Effector memory CD8-positive, alpha-beta T cell (primary cell): Measurements from ENCODE around the gene MAP3K6.

Source experiments
- ATAC-seq: fragments of 150-1000 bp; cut with Tn5 transposase; replicated peaks from 2 replicates; pipeline ENCODE4 v1.10.0; 2021; ENCODE audit warnings: mild to moderate bottlenecking, moderate library complexity
- DNase-seq, 3 experiments: peaks; one replicate each; pipeline ENCODE4 v3.0.0; 2021
- H3K27ac Mint-ChIP-seq, 2 donors: one replicate each; pipeline ENCODE4 v1.8.0; 2022; ENCODE audit warnings: mild to moderate bottlenecking in 2 of 2, mixed read lengths in 2 of 2, moderate library complexity in 2 of 2
- H3K27me3 Mint-ChIP-seq, 2 donors: one replicate each; pipeline ENCODE4 v1.8.0; 2022; ENCODE audit warnings: mixed read lengths in 2 of 2
- H3K36me3 Mint-ChIP-seq: one replicate; pipeline ENCODE4 v1.8.0; 2022; ENCODE audit warnings: mild to moderate bottlenecking, moderate library complexity, mixed read lengths; ENCODE audit not compliant: insufficient read depth
- H3K4me1 Mint-ChIP-seq, 2 donors: one replicate each; pipeline ENCODE4 v1.8.0; 2022; ENCODE audit warnings: low read depth in 2 of 2, mixed read lengths in 2 of 2
- H3K4me3 Mint-ChIP-seq, 2 donors: one replicate each; pipeline ENCODE4 v1.8.0; 2022; ENCODE audit warnings: mild to moderate bottlenecking in 2 of 2, mixed read lengths in 2 of 2, moderate library complexity in 2 of 2
- H3K9me3 Mint-ChIP-seq, 2 donors: one replicate each; pipeline ENCODE4 v1.8.0; 2022; ENCODE audit warnings: mixed read lengths in 2 of 2

Gene MAP3K6

GRCh38 chr1:27361553-27361952 is 5.2 kb downstream of the MAP3K6 start:
- no peak for DNase-seq
- no peaks in the 10 kb centered on the region for H3K9me3 Mint-ChIP-seq

GRCh38 chr1:27361044-27361402 is 5.7 kb downstream of the MAP3K6 start:
- H3K4me1 Mint-ChIP-seq, result peaks cover 30 to 62% of the 10 kb centered on the region in 2 donors
- H3K27ac Mint-ChIP-seq, result no peak overlapping the region

More at GRCh38 chr1:27361553-27361952, 5.2 kb downstream of the MAP3K6 start:
- Mint-ChIP-seq H3K27me3 (no peaks in the 10 kb centered on the region), H3K27ac (peak overlapping the region in 1 of 2 donors; percentile 41), H3K4me3 (peak overlapping the region; percentile 65 to 84), H3K36me3 (peaks cover 25% of the 10 kb centered on the region), H3K4me1 (peaks cover 30 to 57% of the 10 kb centered on the region in 2 donors)
- ATAC-seq, result no peak

GRCh38 chr1:27360159-27361043 is 6.4 kb downstream of the MAP3K6 start:
- peak overlapping the region; percentile 65 to 84 for H3K4me3 Mint-ChIP-seq
- no peaks in the 10 kb centered on the region for H3K27me3 Mint-ChIP-seq
- ATAC-seq, result peak; percentile 15
- peaks cover 24% of the 10 kb centered on the region for H3K36me3 Mint-ChIP-seq
- peak overlapping the region; percentile 57 to 74 for H3K27ac Mint-ChIP-seq
- no peaks in the 10 kb centered on the region for H3K9me3 Mint-ChIP-seq
- peak in 2 of 3 experiments; percentile 44 to 45 for DNase-seq
- H3K4me1 Mint-ChIP-seq, result peaks cover 27 to 64% of the 10 kb centered on the region in 2 donors

More at GRCh38 chr1:27361044-27361402, 5.7 kb downstream of the MAP3K6 start:
- Mint-ChIP-seq H3K27me3 (no peaks in the 10 kb centered on the region), H3K36me3 (peaks cover 25% of the 10 kb centered on the region), H3K9me3 (no peaks in the 10 kb centered on the region), H3K4me3 (peak overlapping the region; percentile 65 to 84)
- DNase-seq (no peak), ATAC-seq (no peak)

GRCh38 chr1:27359822-27360158 is 7.0 kb downstream of the MAP3K6 start:
- Mint-ChIP-seq H3K27me3 (no peaks in the 10 kb centered on the region), H3K9me3 (no peaks in the 10 kb centered on the region), H3K4me3 (peak overlapping the region; percentile 65 to 84), H3K36me3 (peaks cover 28% of the 10 kb centered on the region), H3K27ac (peak overlapping the region in 1 of 2 donors; percentile 74), H3K4me1 (peaks cover 24 to 61% of the 10 kb centered on the region in 2 donors)
- ATAC-seq (no peak), DNase-seq (no peak)

- Mint-ChIP-seq H3K4me3 (peak overlapping the region; percentile 65 to 84), H3K27me3 (no peaks in the 10 kb centered on the region), H3K9me3 (no peaks in the 10 kb centered on the region), H3K27ac (no peak overlapping the region), H3K4me1 (peaks cover 24 to 54% of the 10 kb centered on the region in 2 donors), H3K36me3 (peaks cover 28% of the 10 kb centered on the region)
- ATAC-seq (no peak), DNase-seq (no peak)
Measured at GRCh38 chr1:27358928-27359313, 7.8 kb downstream of the MAP3K6 start.

GRCh38 chr1:27358038-27358927 is 8.5 kb downstream of the MAP3K6 start:
- Mint-ChIP-seq H3K27ac (no peak overlapping the region), H3K27me3 (no peaks in the 10 kb centered on the region), H3K36me3 (peaks cover 28% of the 10 kb centered on the region), H3K4me3 (peak overlapping the region; percentile 77 to 82), H3K9me3 (no peaks in the 10 kb centered on the region), H3K4me1 (peaks cover 24 to 50% of the 10 kb centered on the region in 2 donors)
- ATAC-seq (no peak), DNase-seq (no peak)

GRCh38 chr1:27357281-27358037 is 9.3 kb downstream of the MAP3K6 start:
- Mint-ChIP-seq H3K27ac (peak overlapping the region; percentile 79 to 90), H3K4me3 (peak overlapping the region; percentile 77 to 82), H3K27me3 (no peaks in the 10 kb centered on the region), H3K36me3 (peaks cover 28% of the 10 kb centered on the region), H3K9me3 (no peaks in the 10 kb centered on the region), H3K4me1 (peaks cover 24 to 50% of the 10 kb centered on the region in 2 donors)
- DNase-seq (peak; percentile 74 to 82 (median 81)), ATAC-seq (peak; percentile 54)

- peaks cover 28% of the 10 kb centered on the region for H3K36me3 Mint-ChIP-seq
- no peaks in the 10 kb centered on the region for H3K27me3 Mint-ChIP-seq
- H3K4me3 Mint-ChIP-seq, result peak overlapping the region; percentile 77 to 82
- H3K4me1 Mint-ChIP-seq, result peaks cover 24 to 50% of the 10 kb centered on the region in 2 donors
- peak; percentile 26 to 60 (median 57) for DNase-seq
- peak overlapping the region; percentile 79 to 90 for H3K27ac Mint-ChIP-seq
- no peaks in the 10 kb centered on the region for H3K9me3 Mint-ChIP-seq
- peak; percentile 75 for ATAC-seq
Measured at GRCh38 chr1:27356619-27357280, 10.0 kb downstream of the MAP3K6 start.

GRCh38 chr1:27356277-27356618 is 10.5 kb downstream of the MAP3K6 start:
- peak in 1 of 3 experiments; percentile 45 for DNase-seq
- peaks cover 31% of the 10 kb centered on the region for H3K36me3 Mint-ChIP-seq
- peak overlapping the region; percentile 77 to 82 for H3K4me3 Mint-ChIP-seq
- H3K4me1 Mint-ChIP-seq, result peaks cover 24 to 50% of the 10 kb centered on the region in 2 donors
- no peaks in the 10 kb centered on the region for H3K9me3 Mint-ChIP-seq
- no peak for ATAC-seq
- H3K27ac Mint-ChIP-seq, result peak overlapping the region; percentile 79 to 90
- no peaks in the 10 kb centered on the region for H3K27me3 Mint-ChIP-seq

- H3K9me3 Mint-ChIP-seq, result no peaks in the 10 kb centered on the region
- H3K4me1 Mint-ChIP-seq, result peaks cover 24 to 47% of the 10 kb centered on the region in 2 donors
- H3K27ac Mint-ChIP-seq, result peak overlapping the region; percentile 79 to 90
- DNase-seq (no peak), ATAC-seq (no peak)
- peak overlapping the region; percentile 77 to 82 for H3K4me3 Mint-ChIP-seq
- H3K27me3 Mint-ChIP-seq, result no peaks in the 10 kb centered on the region
- H3K36me3 Mint-ChIP-seq, result peaks cover 34% of the 10 kb centered on the region
Measured at GRCh38 chr1:27355683-27356082, 11.1 kb downstream of the MAP3K6 start.

GRCh38 chr1:27353629-27354028 is 13.1 kb downstream of the MAP3K6 start:
- peaks cover 7 to 32% of the 10 kb centered on the region in 2 donors for H3K4me1 Mint-ChIP-seq
- H3K9me3 Mint-ChIP-seq, result no peaks in the 10 kb centered on the region
- no peak overlapping the region for H3K4me3 Mint-ChIP-seq
- H3K27ac Mint-ChIP-seq, result peak overlapping the region in 1 of 2 donors; percentile 41
- ATAC-seq, result no peak
- DNase-seq, result no peak
- H3K27me3 Mint-ChIP-seq, result no peaks in the 10 kb centered on the region
- peaks cover 34% of the 10 kb centered on the region for H3K36me3 Mint-ChIP-seq

GRCh38 chr1:27353166-27353565 is 13.6 kb downstream of the MAP3K6 start:
- Mint-ChIP-seq H3K4me3 (no peak overlapping the region), H3K27me3 (no peaks in the 10 kb centered on the region), H3K4me1 (peaks cover 7 to 32% of the 10 kb centered on the region in 2 donors), H3K9me3 (no peaks in the 10 kb centered on the region), H3K36me3 (peaks cover 37% of the 10 kb centered on the region), H3K27ac (peak overlapping the region in 1 of 2 donors; percentile 41)
- DNase-seq (no peak), ATAC-seq (no peak)
